Calu3 (cell line): ENCODE measurements around the gene COG3. TPM values are rescaled to one million over a fixed set of nuclear protein-coding genes. Genes with fewer than 3 reads are reported as not detected.

Source experiments
- BruUV-seq: library from RNA; stranded (reverse); fragments of 400-500 nt; replicated peaks from 2 replicates; lab custom pipeline; 2021; lab: Mats Ljungman, UMichigan
- CTCF ChIA-PET: fragments of 300-600 bp; sonication (Branson Sonifier 250); formaldehyde crosslinking; loops from one replicate; lab custom pipeline; 2022; ENCODE audit warnings: antibody characterized with exemption; lab: Charles Lee
- DNase-seq: peaks from one replicate; pipeline ENCODE4 v3.0.0; 2022
- H3K27ac Mint-ChIP-seq: one replicate; pipeline ENCODE4 v1.8.0; 2022; ENCODE audit warnings: mixed read lengths; ENCODE audit not compliant: unreplicated experiment
- H3K27me3 Mint-ChIP-seq: one replicate; pipeline ENCODE4 v1.8.0; 2022; ENCODE audit warnings: mixed read lengths; ENCODE audit not compliant: unreplicated experiment
- H3K36me3 Mint-ChIP-seq: one replicate; pipeline ENCODE4 v1.8.0; 2022; ENCODE audit warnings: mild to moderate bottlenecking, moderate library complexity, mixed read lengths; ENCODE audit not compliant: insufficient read depth, unreplicated experiment
- H3K4me1 Mint-ChIP-seq: one replicate; pipeline ENCODE4 v1.8.0; 2022; ENCODE audit warnings: mild to moderate bottlenecking, low read depth, mixed read lengths; ENCODE audit not compliant: unreplicated experiment
- H3K4me3 Mint-ChIP-seq: one replicate; pipeline ENCODE4 v1.8.0; 2022; ENCODE audit warnings: mild to moderate bottlenecking, low read depth, moderate library complexity, mixed read lengths; ENCODE audit not compliant: unreplicated experiment
- H3K9me3 Mint-ChIP-seq: one replicate; pipeline ENCODE4 v1.8.0; 2022; ENCODE audit warnings: low read depth, mixed read lengths; ENCODE audit not compliant: unreplicated experiment
- CTCF ChIP-seq: fragments of 200-600 bp; IDR thresholded peaks from one replicate; pipeline ENCODE4 v1.8.0; 2022; ENCODE audit warnings: antibody characterized with exemption; ENCODE audit not compliant: unreplicated experiment
- intact Hi-C: fragments of 100-400 bp; cut with micrococcal nuclease; formaldehyde crosslinking; loops from one replicate; pipeline ENCODE4 v1.10.0; 2022; ENCODE audit not compliant: unreplicated experiment
- total RNA-seq: library from RNA; stranded (reverse); gene quantifications from 2 replicates; pipeline ENCODE4 v1.2.3, GENCODE V29; 2022

The COG3 gene
- total RNA-seq, 1 experiment from 2014 or later = 21.6 TPM

GRCh38 chr13:45540864-45541263, 76.1 kb downstream of the COG3 start:
- Mint-ChIP-seq H3K9me3 (no peaks in the 10 kb centered on the region), H3K27ac (no peak overlapping the region), H3K4me1 (no peaks in the 10 kb centered on the region), H3K36me3 (peaks cover 4% of the 10 kb centered on the region), H3K27me3 (no peaks in the 10 kb centered on the region), H3K4me3 (no peak overlapping the region)
- no TSS peak for BruUV-seq
- DNase-seq = no peak
- intact Hi-C loops = no loop called here
- no peak for TF ChIP-seq CTCF
- CTCF ChIA-PET = no interaction called here

GRCh38 chr13:45541806-45542205, 77.1 kb downstream of the COG3 start:
- Mint-ChIP-seq H3K27ac (no peak overlapping the region), H3K36me3 (peaks cover 4% of the 10 kb centered on the region), H3K27me3 (no peaks in the 10 kb centered on the region), H3K4me3 (no peak overlapping the region), H3K4me1 (no peaks in the 10 kb centered on the region), H3K9me3 (no peaks in the 10 kb centered on the region)
- BruUV-seq = no TSS peak
- DNase-seq = no peak
- no peak for TF ChIP-seq CTCF
- CTCF ChIA-PET = no interaction called here
- intact Hi-C loops = no loop called here

GRCh38 chr13:45542391-45542790, 77.7 kb downstream of the COG3 start:
- H3K27ac Mint-ChIP-seq = no peak overlapping the region
- intact Hi-C loops = no loop called here
- H3K4me1 Mint-ChIP-seq = no peaks in the 10 kb centered on the region
- DNase-seq = no peak
- H3K4me3 Mint-ChIP-seq = no peak overlapping the region
- TF ChIP-seq CTCF = no peak
- no peaks in the 10 kb centered on the region for H3K9me3 Mint-ChIP-seq
- H3K36me3 Mint-ChIP-seq = peaks cover 4% of the 10 kb centered on the region
- CTCF ChIA-PET = no interaction called here
- no TSS peak for BruUV-seq
- H3K27me3 Mint-ChIP-seq = no peaks in the 10 kb centered on the region

GRCh38 chr13:45542878-45543277, 78.1 kb downstream of the COG3 start:
- CTCF ChIA-PET = no interaction called here
- Mint-ChIP-seq H3K9me3 (no peaks in the 10 kb centered on the region), H3K4me1 (no peaks in the 10 kb centered on the region), H3K27ac (no peak overlapping the region), H3K27me3 (no peaks in the 10 kb centered on the region), H3K36me3 (peaks cover 4% of the 10 kb centered on the region), H3K4me3 (no peak overlapping the region)
- no peak for TF ChIP-seq CTCF
- no TSS peak for BruUV-seq
- no peak for DNase-seq
- intact Hi-C loops = no loop called here
